ENCODE measurements around the gene RPS6KB1.
"Not testable (repeated sequence)": the region's sequence is repeated elsewhere in the genome, so short reads cannot be mapped to it uniquely, and the experiment has no call there.

RPS6KB1 gene

GRCh38 chr17:59940697-59941096, 47.8 kb downstream of the RPS6KB1 start:
- DNase-seq (ENCODE audit: low read depth in 2 of 2), result not testable (repeated sequence)

- no peak for DNase-seq (ENCODE audit: low read depth in 2 of 2)
Measured at GRCh38 chr17:59941131-59941530, 48.2 kb downstream of the RPS6KB1 start.

GRCh38 chr17:59946433-59946832, 53.5 kb downstream of the RPS6KB1 start:
- not testable (repeated sequence) for DNase-seq (ENCODE audit: low read depth in 2 of 2)

GRCh38 chr17:59947310-59947709, 54.4 kb downstream of the RPS6KB1 start:
- DNase-seq (ENCODE audit: low read depth in 2 of 2), result not testable (repeated sequence)

GRCh38 chr17:59950049-59950448, 57.1 kb downstream of the RPS6KB1 start:
- DNase-seq (ENCODE audit: low read depth in 2 of 2), result no peak

GRCh38 chr17:59954856-59955255, 61.9 kb downstream of the RPS6KB1 start:
- no peak for DNase-seq (ENCODE audit: low read depth in 2 of 2)

- DNase-seq (ENCODE audit: low read depth in 2 of 2), result not testable (repeated sequence)
Measured at GRCh38 chr17:59959574-59959973, 66.7 kb downstream of the RPS6KB1 start.

- DNase-seq (ENCODE audit: low read depth in 2 of 2), result no peak
Measured at GRCh38 chr17:59962739-59963318, 69.9 kb downstream of the RPS6KB1 start.

GRCh38 chr17:59963738-59964481, 71.0 kb downstream of the RPS6KB1 start:
- peak; percentile 22 to 45 for DNase-seq (ENCODE audit: low read depth in 2 of 2)

GRCh38 chr17:59964482-59965328, 71.8 kb downstream of the RPS6KB1 start, which contains the start of gene RNFT1:
RNFT1 (minus strand) TSS chr17:59964740; CDS start chr17:59964663, 77 bp downstream.
- peak; percentile 86 to 96 for DNase-seq (ENCODE audit: low read depth in 2 of 2)

GRCh38 chr17:59971771-59972170, 78.8 kb downstream of the RPS6KB1 start:
- DNase-seq (ENCODE audit: low read depth in 2 of 2), result not testable (repeated sequence)

GRCh38 chr17:59972778-59973177, 79.9 kb downstream of the RPS6KB1 start:
- no peak for DNase-seq (ENCODE audit: low read depth in 2 of 2)

- DNase-seq (ENCODE audit: low read depth in 2 of 2), result not testable (repeated sequence)
Measured at GRCh38 chr17:59973483-59973882, 80.6 kb downstream of the RPS6KB1 start.

GRCh38 chr17:59975166-59975565, 82.2 kb downstream of the RPS6KB1 start:
- not testable (repeated sequence) for DNase-seq (ENCODE audit: low read depth in 2 of 2)

- not testable (repeated sequence) for DNase-seq (ENCODE audit: low read depth in 2 of 2)
Measured at GRCh38 chr17:59996608-59997007, 103.7 kb downstream of the RPS6KB1 start.
